DMS114 treated with DMSO at 0.1 percent for 48 hours (cell line): ENCODE data around the gene ASIC2.

ENCODE experiments used
- DNase-seq: peaks from one replicate; lab custom pipeline; 2025; ENCODE audit not compliant: unreplicated experiment; lab: John Stamatoyannopoulos, UW

The ASIC2 gene

DNA sequence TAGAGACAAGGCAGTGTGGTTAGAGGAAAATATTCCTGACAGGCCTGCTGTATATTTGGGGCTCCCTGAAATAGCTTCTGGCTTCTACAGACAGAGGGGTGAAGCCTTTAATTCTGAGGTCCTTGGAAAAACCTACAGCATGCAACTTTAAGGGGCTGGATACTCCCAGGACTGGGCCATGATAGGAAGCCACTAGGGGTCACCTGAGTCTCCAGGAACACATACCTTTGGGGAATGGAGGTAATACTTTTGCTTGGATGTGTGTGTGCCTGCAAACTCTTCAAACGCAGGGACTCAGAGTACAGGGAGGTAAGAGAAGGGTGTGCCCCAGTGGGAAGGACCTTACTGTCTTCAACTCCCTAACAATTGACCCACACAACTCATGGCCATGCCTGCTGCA, 4.1 kb downstream of the ASIC2 start:
- DNase-seq, result no peak

DNA sequence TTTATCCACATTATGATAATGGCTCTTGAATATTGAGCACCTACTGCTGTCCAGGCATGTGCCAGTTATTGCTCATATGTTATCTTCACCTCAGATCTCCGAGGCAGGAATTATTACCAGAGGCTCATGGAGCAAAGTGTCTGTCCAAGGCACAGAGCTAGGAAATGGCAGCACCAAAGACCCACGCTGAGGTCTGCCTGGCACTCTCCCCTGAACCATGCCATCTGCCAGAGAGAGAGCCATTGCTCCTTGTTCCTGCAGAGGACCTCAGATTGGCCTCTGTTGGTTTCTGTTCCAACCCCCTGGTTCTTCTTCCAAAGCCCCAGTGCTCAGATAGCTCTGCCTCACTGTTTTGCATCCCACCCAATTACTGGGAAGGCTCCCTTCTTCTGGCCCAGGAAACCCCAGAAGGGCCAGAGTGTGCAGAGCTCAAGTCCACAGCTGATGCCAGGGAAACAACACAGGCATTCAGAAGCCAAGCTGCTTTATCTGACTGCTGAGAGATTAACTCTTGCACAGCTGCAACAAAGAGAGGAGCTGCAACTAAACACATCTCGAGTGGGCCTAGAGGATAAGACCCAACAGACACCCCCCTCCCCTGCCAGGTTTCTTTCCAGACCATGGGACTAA, 5.9 kb downstream of the ASIC2 start:
- DNase-seq, result no peak

- DNase-seq, result no peak
These were observed 7.7 kb downstream of the ASIC2 start for GRCh38 chr17:33285413-33285812.

DNA sequence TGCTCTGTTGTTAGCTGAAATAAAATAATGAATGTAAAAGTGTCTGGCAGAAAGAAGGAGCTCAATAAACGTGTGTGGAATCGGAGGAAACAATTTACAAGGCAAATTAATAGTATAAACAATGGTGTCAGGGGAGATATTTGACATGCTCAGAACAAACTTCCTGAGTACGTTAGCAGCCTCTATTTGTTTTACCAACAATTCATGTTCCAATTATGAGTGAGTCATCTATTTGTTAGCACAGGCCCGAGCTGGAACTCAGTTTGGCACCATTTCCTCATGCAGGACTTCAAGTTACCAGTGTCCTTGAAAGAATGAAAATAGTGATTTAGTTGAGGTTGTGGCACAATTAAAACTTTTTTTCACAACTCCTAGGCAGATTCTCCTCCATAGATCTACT, 9.1 kb downstream of the ASIC2 start:
- DNase-seq, result no peak

DNA sequence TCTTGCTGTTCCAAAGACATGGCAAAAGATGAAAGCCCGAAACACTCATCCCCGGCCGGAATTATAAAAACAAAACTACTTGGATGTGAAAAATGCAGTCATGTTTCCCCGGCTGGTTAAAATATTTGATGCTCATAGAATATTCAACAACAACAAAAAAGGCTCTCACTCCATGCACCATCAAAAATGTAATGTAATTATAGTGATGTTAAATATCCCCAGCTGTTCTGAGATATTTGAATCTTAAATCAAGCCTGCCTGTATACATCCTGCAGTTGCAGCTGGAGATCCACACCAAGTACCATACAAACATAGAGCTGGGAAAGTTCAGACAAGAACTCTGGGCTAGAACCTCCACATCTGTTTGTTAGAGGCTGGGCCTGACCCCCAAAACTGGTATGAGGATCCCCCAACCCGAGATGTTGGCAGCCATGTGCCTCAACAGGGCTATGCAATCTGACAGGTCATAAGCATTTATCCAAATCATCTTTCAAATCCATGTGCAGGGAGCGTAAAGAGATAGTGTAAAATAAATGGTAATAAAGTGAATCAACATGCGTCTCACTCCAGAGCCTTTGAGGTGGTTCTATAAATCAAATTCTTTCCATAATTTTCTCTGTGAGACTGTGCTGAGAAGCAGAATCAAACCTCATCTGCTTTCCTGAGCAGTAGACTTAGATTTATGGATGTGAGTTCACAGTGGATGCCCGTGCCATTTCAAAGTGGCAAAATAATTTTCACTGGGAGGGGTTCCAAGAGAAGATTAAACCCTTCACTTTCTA, 12.7 kb downstream of the ASIC2 start:
- no peak for DNase-seq

DNA sequence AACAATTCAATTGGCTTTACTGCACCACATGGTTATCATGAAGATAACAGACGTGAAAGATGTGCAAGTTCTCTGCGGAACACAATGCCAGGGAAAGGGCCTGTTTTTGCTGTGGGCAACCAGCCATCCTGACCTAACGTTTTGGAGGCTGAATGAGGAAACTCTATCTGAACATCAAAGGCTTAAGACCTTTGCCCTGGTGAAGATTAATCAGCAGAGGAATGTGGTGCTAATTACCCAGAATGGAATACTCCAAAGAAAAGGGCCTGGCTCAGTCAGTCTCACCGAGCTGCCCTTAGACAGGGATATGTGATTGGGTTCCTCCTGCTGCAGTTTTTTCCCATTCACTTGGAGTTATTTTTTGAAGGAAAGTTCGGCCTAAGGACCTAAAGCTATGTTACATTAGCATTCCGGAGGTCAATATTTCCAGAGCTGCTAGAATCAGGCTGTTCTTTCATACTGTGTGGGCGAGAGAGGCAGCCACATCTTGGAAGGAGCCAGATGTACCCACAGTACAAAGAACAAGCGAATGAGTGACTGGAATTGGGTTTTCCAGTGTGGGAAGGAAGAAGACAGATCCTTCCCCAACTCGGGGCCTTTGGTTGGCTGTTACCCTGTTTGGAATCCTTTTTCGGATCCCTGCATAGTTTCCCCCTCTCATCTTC, 15.5 kb downstream of the ASIC2 start:
- no peak for DNase-seq

- no peak for DNase-seq
These were observed 19.2 kb downstream of the ASIC2 start for GRCh38 chr17:33273743-33274410.

- no peak for DNase-seq
These were observed 19.8 kb downstream of the ASIC2 start for GRCh38 chr17:33273271-33273670.

DNA sequence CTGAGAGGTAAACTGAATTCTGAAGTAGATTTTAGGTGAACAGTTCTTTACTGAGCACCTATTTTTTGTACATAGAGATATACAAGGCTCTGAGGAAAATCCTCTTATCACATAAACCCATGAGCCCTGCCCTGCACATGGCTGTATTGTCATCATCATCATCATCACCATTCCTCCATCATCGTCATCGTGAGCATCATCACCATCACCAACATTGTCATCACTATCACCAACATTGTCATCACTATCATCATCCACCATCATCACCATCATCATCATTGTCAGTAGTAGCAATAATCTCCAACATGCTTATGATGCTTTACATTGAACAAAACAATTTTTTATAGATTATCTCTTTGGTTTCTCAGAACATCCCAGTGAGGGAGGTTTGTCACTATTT, 20.7 kb downstream of the ASIC2 start:
- DNase-seq, result no peak

DNA sequence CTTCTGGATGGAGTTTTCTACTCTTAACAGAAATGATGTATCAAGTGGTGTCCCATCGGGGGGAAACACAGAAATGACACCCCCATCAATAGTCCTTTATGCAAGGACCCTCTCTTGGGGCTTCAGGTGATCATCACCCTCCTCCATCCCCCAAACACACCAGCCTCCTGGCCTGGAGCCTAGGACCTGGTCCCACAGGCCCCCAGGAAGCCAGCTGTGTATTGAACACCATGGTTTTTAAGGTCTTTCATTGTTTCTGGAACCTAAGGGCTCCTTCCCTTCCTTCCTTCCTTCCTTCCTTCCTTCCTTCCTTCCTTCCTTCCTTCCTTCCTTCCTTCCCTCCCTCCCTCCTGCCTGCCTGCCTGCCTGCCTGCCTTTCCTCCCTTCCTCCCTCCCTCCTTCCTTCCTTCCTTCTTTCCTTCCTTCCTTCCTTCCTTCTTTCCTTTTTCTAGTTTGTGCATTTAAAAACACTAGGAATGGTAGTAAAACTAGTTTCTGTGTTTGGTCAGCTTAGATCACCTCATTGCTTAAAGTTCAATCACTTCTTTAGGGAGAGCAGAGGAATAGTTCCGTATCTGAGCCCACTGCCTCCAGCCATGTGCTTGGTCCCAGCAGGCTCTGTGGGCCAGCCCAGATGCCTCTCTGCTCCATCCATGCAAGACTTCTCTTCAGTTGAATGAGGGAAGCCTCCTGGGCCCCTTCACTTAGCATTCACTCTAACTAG, 23.6 kb downstream of the ASIC2 start:
- no peak for DNase-seq

- no peak for DNase-seq
These were observed 25.1 kb downstream of the ASIC2 start for GRCh38 chr17:33267851-33268548.

DNA sequence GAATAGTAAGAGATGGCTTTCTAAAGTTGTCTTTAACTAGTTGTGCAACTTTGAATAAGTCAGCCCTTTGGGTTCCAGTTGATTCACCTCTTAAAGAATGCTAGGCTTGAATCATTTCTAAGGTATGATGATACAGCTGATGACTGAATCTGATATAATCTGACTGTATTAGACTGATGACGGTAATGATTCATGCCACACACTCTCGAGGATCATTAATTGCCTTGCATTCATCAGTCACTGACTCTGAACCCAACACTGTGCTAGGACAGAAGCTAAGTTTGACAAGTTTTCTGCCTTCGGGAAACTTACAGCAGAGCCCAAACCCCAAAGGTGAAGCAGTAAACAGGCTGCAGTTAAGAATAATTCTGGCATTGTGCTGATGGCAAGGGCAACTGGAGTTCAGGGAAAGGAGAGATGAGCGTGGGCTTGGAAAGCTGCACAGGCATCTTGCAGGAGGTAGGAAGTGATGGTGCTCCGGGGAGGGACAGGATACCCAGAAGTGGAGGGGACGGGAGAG, 25.8 kb downstream of the ASIC2 start:
- no peak for DNase-seq

- no peak for DNase-seq
These were observed 26.5 kb downstream of the ASIC2 start for GRCh38 chr17:33266611-33267010.

DNA sequence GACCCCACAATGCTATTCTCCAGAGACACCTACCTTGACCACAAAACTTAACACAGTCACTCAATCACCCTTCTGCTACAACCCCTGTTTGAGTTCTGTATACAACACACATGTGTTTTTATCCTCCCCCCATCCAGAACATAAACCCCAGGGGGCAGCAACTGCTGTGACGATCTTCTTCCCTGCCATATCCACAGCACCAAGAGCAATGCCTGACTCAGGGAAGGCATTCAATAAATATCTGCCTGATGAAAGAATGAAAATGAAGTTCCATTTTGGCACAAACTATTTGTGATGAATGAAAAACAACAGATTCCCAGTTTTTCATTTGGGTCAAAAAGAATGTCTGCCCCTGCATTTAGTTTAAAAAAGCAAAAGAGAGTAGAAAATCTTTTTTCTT, 27.0 kb downstream of the ASIC2 start:
- DNase-seq, result no peak

GRCh38 chr17:33263396-33263795, 29.7 kb downstream of the ASIC2 start:
- no peak for DNase-seq

DNA sequence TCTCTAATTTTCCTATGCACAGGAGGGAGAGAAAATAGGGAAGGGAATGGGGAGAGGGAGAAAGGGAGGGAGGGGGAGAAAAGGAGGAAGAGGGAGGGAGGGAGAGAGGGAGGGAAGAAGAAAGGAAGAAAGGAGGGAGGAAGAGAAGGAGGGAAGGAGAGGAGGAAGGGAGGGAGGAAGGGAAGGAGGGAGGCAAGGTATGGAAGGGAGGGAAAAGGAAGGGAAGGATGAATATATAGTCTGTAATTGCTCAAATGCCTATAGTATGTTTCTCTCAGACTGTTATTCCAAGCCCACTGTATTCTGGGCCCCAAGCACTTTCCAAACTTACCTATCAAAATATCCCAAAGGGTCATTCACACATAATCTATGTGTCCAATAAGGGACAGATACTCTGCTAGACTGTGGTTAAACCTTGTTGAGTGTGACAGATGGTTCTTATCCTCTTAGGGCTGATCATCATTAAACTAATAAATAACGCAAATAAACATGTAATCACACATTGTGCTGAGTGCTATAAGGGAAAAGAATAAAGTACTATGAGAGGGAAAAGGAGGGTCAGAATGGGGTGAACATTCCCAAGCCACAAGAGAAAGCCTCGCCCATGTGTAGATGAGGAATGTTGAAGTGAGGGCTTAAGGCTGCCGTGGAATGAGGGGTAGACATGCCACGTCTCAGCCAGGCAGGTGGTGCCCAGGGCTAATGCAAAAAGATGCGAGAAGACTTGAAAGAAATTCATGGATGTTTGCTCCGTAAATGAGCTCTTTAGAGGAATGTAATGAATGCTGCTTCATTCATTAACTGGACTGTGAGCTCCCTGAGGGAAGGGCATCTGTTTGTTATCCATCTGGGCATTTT, 30.6 kb downstream of the ASIC2 start:
- DNase-seq, result no peak

- no peak for DNase-seq
These were observed 31.3 kb downstream of the ASIC2 start for GRCh38 chr17:33261820-33262219.

DNA sequence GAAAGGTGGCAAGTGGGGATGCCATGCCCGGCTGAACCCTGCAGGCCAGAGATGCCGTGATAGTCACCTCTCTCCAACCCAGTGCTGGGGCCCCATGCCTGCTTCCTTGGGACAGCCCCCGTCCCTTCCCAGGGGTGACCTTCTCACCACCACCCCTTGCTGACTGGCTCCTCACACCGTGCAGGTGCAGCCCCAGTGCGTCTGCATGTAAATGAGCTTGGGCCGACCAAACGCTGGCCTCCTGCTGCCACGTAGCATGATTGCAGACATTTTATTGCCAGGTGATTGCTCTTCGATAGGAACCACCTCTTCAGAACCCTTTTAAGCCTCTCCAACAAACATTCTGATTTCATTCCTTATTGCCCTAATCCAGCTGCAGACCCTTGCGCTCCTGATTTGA, 32.5 kb downstream of the ASIC2 start:
- DNase-seq, result no peak

DNA sequence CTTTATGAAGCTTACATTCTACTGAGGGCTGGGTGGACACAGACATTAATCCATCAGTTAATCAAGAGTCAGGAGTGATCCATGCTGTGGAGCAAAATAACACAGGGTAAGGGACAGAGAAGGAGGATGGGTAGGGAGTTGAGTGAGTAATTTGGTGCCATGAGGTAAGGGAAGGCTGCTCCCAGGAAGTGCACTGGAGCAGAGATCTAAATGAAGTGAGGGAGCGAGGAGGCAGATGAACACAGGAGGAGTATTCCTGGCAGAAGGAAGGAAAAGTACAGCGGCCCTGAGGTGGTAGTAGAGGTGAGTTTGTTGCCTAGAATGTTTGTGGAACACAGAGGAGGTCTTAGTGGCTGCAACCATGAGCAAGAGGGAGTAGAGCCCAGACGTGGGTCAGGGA, 34.8 kb downstream of the ASIC2 start:
- no peak for DNase-seq
